HepG2 (cell line): Measurements from ENCODE around the gene LITAFD. TPM values are rescaled to one million over a fixed set of nuclear protein-coding genes. Genes with fewer than 3 reads are reported as not detected.

ENCODE experiments used
- HNRNPUL1 ChIP-seq: fragments of 200-400 bp; formaldehyde crosslinking; IDR thresholded peaks from 2 replicates; pipeline ENCODE4 v1.6.1; 2017; ENCODE audit warnings: low read depth, mild to moderate bottlenecking, low read length, moderate library complexity
- IKZF5 ChIP-seq: IDR thresholded peaks from 2 replicates; pipeline ENCODE4 v1.6.1; 2018; ENCODE audit warnings: missing genetic modification reagents, mild to moderate bottlenecking, missing compliant biosample characterization
- KLF15 ChIP-seq: sonication (generic); formaldehyde crosslinking; IDR thresholded peaks from 2 replicates; pipeline ENCODE4 v1.8.1; 2023; ENCODE audit warnings: borderline replicate concordance, mild to moderate bottlenecking, inconsistent platforms, missing genetic modification reagents, mixed read lengths
- NFRKB ChIP-seq: fragments of 450-650 bp; IDR thresholded peaks from 2 replicates; pipeline ENCODE4 v1.6.1; 2017
- PLRG1 ChIP-seq: fragments of 450-650 bp; conservative IDR thresholded peaks from 2 replicates; pipeline ENCODE4 v1.6.1; 2016
- POLR2G ChIP-seq: fragments of 200-400 bp; formaldehyde crosslinking; IDR thresholded peaks from 2 replicates; pipeline ENCODE4 v1.6.1; 2018; ENCODE audit warnings: mild to moderate bottlenecking, low read depth, low read length, moderate library complexity
- PPARG ChIP-seq: conservative IDR thresholded peaks from 2 replicates; pipeline ENCODE4 v1.6.1; 2016; ENCODE audit warnings: missing biosample characterization, missing genetic modification reagents
- SMAD1 ChIP-seq: sonication (generic); formaldehyde crosslinking; IDR thresholded peaks from 2 replicates; pipeline ENCODE4 v1.4.0; 2020; ENCODE audit warnings: missing genetic modification reagents, low read depth, mild to moderate bottlenecking, borderline replicate concordance
- TGIF2 ChIP-seq: IDR thresholded peaks from 2 replicates; pipeline ENCODE4 v1.6.1; 2016; ENCODE audit warnings: control low read depth, missing compliant biosample characterization
- YEATS4 ChIP-seq: sonication (generic); formaldehyde crosslinking; IDR thresholded peaks from 2 replicates; pipeline ENCODE4 v1.4.0; 2020; ENCODE audit warnings: missing genetic modification reagents, borderline replicate concordance
- ZC3H13 ChIP-seq: sonication (generic); formaldehyde crosslinking; IDR thresholded peaks from 2 replicates; pipeline ENCODE4 v1.8.1; 2023; ENCODE audit warnings: mild to moderate bottlenecking, missing genetic modification reagents, moderate library complexity
- ZFP41 ChIP-seq: sonication (generic); formaldehyde crosslinking; IDR thresholded peaks from 2 replicates; pipeline ENCODE4 v1.4.0; 2020; ENCODE audit warnings: mild to moderate bottlenecking, missing genetic modification reagents, borderline replicate concordance
- ZFX ChIP-seq: sonication (generic); formaldehyde crosslinking; IDR thresholded peaks from 2 replicates; pipeline ENCODE4 v1.4.0; 2020; ENCODE audit warnings: mild to moderate bottlenecking, low read depth, missing genetic modification reagents, moderate library complexity
- ZKSCAN8 ChIP-seq: IDR thresholded peaks from 2 replicates; pipeline ENCODE4 v1.6.1; 2016; ENCODE audit warnings: borderline replicate concordance, missing genetic modification reagents, missing compliant biosample characterization
- ZNF460 ChIP-seq: sonication (generic); formaldehyde crosslinking; IDR thresholded peaks from 2 replicates; pipeline ENCODE4 v1.5.1; 2020; ENCODE audit warnings: missing genetic modification reagents, mild to moderate bottlenecking, borderline replicate concordance
- ZNF577 ChIP-seq: sonication (generic); formaldehyde crosslinking; IDR thresholded peaks from 2 replicates; pipeline ENCODE4 v1.4.0; 2020; ENCODE audit warnings: mild to moderate bottlenecking, low read depth, missing genetic modification reagents, borderline replicate concordance
- ZNF589 ChIP-seq: sonication (generic); formaldehyde crosslinking; conservative IDR thresholded peaks from 2 replicates; pipeline ENCODE4 v1.8.0; 2022; ENCODE audit warnings: mild to moderate bottlenecking, moderate library complexity, missing genetic modification reagents
- ZNF720 ChIP-seq: sonication (generic); formaldehyde crosslinking; IDR thresholded peaks from 2 replicates; pipeline ENCODE4 v1.4.0; 2020; ENCODE audit warnings: missing genetic modification reagents
- polyA plus RNA-seq, 8 experiments: library from polyadenylated mRNA; depleted of rRNA in 3 of 8; stranded (reverse) in 7 of 8; unstranded in 1 of 8; fragments of >200 nt; fragmentation: Illumina TruSeq in 4 of 8; extraction: Trizol in 4 of 8; gene quantifications; 2 replicates each; pipeline versions ENCODE4 v1.2.1 to v1.2.3, GENCODE V29; 2011 to 2016; ENCODE audit warnings: low read depth in 4 of 8, missing spikeins in 1 of 8, mixed read lengths in 1 of 8; ENCODE audit not compliant: insufficient read depth in 1 of 8
- total RNA-seq, 5 experiments: library from RNA; depleted of rRNA; stranded (reverse); fragments of >200 nt; fragmentation: Illumina TruSeq; extraction: Trizol; gene quantifications; 2 replicates each; pipeline ENCODE4 v1.2.3, GENCODE V29; 2016; ENCODE audit warnings: low read depth in 1 of 5
- TF ChIP-seq, protein P1 (sequence below): sonication (generic); formaldehyde crosslinking; IDR thresholded peaks from 2 replicates; pipeline ENCODE4 v1.4.0; 2020; ENCODE audit warnings: mild to moderate bottlenecking, missing genetic modification reagents, borderline replicate concordance
- TF ChIP-seq, protein P2 (sequence below): IDR thresholded peaks from 2 replicates; pipeline ENCODE4 v1.6.1; 2016; ENCODE audit warnings: mild to moderate bottlenecking, missing biosample characterization, missing genetic modification reagents
- TF ChIP-seq, protein P3 (sequence below): sonication (generic); formaldehyde crosslinking; IDR thresholded peaks from 2 replicates; pipeline ENCODE4 v1.8.1; 2023; ENCODE audit warnings: mild to moderate bottlenecking, missing genetic modification reagents

The LITAFD gene
- total and polyA plus RNA-seq, 2 of the 13 experiments (the other 11 are each of a cell fraction or from before 2014, with no cell fraction given): not detected

GRCh38 chr16:8861563-8862308 lies 20.4 kb upstream of the LITAFD start (continued):
- TF ChIP-seq, protein P1, sequence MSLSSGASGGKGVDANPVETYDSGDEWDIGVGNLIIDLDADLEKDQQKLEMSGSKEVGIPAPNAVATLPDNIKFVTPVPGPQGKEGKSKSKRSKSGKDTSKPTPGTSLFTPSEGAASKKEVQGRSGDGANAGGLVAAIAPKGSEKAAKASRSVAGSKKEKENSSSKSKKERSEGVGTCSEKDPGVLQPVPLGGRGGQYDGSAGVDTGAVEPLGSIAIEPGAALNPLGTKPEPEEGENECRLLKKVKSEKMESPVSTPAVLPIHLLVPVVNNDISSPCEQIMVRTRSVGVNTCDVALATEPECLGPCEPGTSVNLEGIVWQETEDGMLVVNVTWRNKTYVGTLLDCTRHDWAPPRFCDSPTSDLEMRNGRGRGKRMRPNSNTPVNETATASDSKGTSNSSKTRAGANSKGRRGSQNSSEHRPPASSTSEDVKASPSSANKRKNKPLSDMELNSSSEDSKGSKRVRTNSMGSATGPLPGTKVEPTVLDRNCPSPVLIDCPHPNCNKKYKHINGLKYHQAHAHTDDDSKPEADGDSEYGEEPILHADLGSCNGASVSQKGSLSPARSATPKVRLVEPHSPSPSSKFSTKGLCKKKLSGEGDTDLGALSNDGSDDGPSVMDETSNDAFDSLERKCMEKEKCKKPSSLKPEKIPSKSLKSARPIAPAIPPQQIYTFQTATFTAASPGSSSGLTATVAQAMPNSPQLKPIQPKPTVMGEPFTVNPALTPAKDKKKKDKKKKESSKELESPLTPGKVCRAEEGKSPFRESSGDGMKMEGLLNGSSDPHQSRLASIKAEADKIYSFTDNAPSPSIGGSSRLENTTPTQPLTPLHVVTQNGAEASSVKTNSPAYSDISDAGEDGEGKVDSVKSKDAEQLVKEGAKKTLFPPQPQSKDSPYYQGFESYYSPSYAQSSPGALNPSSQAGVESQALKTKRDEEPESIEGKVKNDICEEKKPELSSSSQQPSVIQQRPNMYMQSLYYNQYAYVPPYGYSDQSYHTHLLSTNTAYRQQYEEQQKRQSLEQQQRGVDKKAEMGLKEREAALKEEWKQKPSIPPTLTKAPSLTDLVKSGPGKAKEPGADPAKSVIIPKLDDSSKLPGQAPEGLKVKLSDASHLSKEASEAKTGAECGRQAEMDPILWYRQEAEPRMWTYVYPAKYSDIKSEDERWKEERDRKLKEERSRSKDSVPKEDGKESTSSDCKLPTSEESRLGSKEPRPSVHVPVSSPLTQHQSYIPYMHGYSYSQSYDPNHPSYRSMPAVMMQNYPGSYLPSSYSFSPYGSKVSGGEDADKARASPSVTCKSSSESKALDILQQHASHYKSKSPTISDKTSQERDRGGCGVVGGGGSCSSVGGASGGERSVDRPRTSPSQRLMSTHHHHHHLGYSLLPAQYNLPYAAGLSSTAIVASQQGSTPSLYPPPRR (CRISPR knock-in tag): no peak; the same call in 1 of the 2 replicates
- TF ChIP-seq ZNF460 (CRISPR knock-in tag) (peak; percentile 36; the same call in 1 of the 2 replicates), HNRNPUL1 (no peak), ZNF577 (no peak), PPARG (CRISPR knock-in tag) (no peak), ZNF589 (no peak), TGIF2 (CRISPR knock-in tag) (no peak), ZNF720 (CRISPR knock-in tag) (no peak), ZFX (CRISPR knock-in tag) (peak; percentile 69), YEATS4 (CRISPR knock-in tag) (no peak), ZFP41 (CRISPR knock-in tag) (no peak), NFRKB (no peak), PLRG1 (no peak), POLR2G (peak; percentile 4; the same call in 1 of the 2 replicates), ZC3H13 (CRISPR knock-in tag) (no peak), KLF15 (no peak), ZKSCAN8 (CRISPR knock-in tag) (no peak; the same call in 1 of the 2 replicates), IKZF5 (no peak), SMAD1 (CRISPR knock-in tag) (no peak)
- TF ChIP-seq, protein P2, sequence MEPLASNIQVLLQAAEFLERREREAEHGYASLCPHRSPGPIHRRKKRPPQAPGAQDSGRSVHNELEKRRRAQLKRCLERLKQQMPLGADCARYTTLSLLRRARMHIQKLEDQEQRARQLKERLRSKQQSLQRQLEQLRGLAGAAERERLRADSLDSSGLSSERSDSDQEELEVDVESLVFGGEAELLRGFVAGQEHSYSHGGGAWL: no peak
- TF ChIP-seq, protein P3, sequence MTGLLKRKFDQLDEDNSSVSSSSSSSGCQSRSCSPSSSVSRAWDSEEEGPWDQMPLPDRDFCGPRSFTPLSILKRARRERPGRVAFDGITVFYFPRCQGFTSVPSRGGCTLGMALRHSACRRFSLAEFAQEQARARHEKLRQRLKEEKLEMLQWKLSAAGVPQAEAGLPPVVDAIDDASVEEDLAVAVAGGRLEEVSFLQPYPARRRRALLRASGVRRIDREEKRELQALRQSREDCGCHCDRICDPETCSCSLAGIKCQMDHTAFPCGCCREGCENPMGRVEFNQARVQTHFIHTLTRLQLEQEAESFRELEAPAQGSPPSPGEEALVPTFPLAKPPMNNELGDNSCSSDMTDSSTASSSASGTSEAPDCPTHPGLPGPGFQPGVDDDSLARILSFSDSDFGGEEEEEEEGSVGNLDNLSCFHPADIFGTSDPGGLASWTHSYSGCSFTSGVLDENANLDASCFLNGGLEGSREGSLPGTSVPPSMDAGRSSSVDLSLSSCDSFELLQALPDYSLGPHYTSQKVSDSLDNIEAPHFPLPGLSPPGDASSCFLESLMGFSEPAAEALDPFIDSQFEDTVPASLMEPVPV (CRISPR knock-in tag): no peak
